ENCODE measurements around the gene PHF5A.

- TF ChIP-seq CTCF (conservative IDR thresholded peaks at IDR 0.05; ENCODE audit: low read depth, low read length) (no peak), EZH2 (IDR thresholded peaks at IDR 0.05; ENCODE audit: borderline replicate concordance, low read depth, low read length, poor library complexity, severe bottlenecking) (no peak)
These were observed 32.9 kb downstream of the PHF5A start for GRCh38 chr22:41435560-41435959.

Measured in A673 (cell line).